HG02571 (cell line): ENCODE data around the gene COMMD8.
A peak's percentile ranks its signal among the peaks of the same experiment; 100 is the strongest.

ENCODE experiments used
- ATAC-seq: cut with Tn5 transposase; IDR thresholded peaks from one replicate; pipeline ENCODE4 v1.9.1; 2021; ENCODE audit warnings: mild to moderate bottlenecking, moderate library complexity; ENCODE audit not compliant: unreplicated experiment

COMMD8 gene

GRCh38 chr4:47473141-47473750 is 9.7 kb upstream of the COMMD8 start:
- no peak for ATAC-seq

- no peak for ATAC-seq
These were observed 8.1 kb upstream of the COMMD8 start for GRCh38 chr4:47471591-47471990.

- no peak for ATAC-seq
These were observed 7.6 kb upstream of the COMMD8 start for GRCh38 chr4:47471064-47471463.

DNA sequence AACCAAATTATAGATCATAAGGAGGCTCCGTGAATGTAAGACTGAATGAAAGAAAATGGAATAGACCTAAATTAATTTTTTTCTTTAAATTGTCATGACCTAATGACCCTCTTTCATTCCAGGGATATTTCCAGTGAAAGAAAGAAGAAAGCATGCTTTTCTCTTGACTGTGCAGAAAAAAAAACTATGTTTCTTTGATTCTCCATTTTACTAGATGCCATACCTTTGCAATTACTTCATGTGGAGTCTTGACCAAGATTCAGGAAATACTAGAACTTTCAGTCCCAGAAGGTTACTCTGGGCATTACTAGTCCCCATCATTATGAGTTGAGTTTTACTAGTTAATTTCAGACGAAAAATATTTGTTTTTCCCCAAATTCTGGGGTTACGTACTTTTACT is 6.4 kb upstream of the COMMD8 start:
- ATAC-seq = no peak

DNA sequence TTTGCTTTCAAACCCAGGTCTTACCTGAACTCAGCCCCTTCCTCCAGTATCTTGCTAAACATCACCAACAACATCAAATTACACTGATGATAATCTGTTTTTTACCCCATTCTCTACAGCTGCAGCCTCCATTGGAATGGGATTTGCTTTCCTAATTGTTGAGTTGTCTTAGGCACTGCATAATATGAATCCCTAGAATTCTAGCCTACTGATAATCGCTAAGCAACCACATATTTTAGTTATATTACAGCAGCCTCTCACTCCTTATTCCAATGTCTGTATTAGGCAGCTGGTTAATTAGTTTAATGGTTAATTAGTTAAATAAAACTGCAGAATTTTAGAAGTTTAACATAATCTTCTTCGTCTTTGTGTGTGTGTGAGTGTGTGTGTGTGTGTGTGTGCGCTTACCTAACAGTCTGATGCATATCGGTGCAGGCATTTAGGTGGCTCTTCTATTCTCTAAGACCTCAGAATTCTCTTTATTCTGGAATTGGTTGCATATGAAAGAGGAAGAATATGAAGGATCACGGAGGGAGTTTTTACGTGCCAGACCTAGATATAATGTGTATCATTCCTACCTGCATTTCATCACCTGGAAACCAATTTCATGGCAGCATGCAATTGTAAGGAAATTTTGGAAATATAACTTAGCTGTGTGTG is 5.3 kb upstream of the COMMD8 start:
- ATAC-seq = no peak

DNA sequence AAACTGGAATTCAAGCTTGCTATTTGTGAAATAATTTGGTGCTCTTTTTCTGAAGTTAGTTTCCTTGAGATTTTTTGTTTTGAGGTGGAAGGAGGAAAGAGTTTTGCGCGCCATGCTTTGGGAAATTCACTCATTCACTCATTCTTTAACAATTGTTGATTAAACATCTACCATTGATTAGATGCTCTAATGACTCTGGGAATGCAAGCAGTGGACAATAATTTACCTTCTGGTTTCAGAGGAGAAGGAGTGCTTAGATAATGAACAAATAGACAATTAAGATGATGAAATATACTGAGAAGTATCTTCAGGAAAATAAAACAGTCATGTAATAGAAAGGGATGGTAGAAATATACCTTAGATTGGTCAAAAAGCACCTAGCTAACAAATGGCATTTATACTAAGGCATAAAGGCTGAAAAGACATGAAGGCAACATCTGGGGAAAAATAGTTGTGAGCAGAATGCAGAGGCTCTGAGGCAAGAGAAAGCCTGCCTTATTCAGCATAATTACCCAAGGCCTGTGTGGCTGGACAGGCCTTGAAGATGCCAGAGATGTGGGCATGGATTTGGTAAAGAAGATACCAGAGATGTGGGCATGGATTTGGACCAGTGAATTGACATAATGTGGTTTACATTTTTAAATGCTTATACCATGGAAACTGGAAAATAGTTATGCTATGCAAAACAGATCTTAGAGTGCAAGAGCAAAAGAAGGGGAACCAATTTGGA is 2.7 kb upstream of the COMMD8 start:
- ATAC-seq = no peak

DNA sequence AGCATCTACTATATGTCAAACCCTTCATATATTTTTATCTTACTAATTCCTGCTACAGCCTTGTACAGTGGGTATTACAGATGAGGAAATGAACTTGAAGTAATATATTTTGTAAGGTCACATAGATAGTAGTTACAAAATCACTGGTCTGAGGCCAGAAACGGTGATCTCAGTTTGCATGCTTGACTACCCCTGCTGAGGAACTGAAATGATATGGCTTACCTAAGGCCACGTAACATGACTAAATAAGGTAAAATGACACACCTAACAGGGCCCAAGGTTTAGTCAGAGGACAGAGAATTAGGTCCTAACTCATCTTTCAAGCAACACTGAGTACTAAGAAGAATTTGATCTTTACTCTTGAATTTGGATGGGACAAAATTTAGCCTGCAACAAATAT is 1.5 kb upstream of the COMMD8 start:
- ATAC-seq = no peak

- ATAC-seq = peak; percentile 35
These were observed 685 bp downstream of the COMMD8 start for GRCh38 chr4:47462799-47463234.

DNA sequence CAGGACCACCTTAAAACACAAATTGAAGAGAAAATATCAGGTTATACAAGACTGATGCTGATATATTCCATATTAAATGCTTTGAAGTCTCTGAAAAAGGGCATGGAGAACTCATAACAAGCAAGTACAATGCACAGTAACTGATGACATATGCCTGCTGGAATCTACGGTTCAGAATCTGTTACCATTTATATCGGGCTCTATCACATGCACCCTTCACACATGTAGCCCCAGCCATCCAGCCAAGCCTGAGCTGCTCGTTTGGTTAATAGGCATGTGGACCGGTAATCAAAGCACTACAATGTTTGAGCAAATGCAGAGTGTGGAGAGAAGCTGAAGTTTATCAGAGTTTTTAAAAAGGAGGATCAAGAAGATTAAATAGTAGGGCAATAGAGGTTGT is 11.8 kb downstream of the COMMD8 start:
- ATAC-seq = no peak

DNA sequence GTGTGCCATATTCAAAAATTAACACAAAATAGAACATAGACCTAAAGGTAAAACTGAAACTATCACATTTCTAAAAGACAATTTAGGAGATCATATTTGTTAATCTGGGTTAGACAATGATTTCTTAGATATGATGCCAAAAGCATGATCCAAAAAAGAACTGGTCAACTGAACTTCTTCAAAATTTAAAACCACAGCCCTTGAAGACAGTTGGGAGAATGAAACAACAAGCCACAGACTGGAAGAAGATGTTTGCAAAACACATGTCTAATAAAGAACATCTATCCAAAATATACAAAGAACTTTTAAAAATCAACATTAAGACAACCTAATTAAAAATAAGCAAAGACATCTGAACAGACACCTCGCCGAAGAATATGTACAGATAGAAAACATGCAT is 19.5 kb downstream of the COMMD8 start:
- ATAC-seq = no peak

DNA sequence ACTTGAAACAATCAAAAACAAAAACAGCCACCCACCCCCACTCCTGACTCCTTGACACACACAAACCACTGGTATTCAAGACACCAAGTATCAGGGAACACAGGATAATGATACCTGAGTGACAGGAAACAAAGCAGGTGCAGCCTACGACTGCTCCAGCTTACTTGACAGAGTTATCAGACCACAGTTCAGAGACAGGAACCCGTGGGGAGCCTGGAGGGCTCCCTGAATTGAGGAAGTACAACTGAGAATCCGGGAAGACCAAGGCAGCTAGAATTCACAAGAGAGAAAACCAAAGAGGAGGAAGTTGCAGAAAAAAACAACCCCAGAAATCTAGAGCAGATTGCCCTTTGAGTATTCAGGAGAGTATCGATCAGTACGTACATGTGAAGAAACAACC is 20.5 kb downstream of the COMMD8 start:
- ATAC-seq = no peak

GRCh38 chr4:47434931-47435330 is 28.6 kb downstream of the COMMD8 start:
- ATAC-seq = no peak

GRCh38 chr4:47432749-47433148 is 30.8 kb downstream of the COMMD8 start:
- ATAC-seq = no peak

DNA sequence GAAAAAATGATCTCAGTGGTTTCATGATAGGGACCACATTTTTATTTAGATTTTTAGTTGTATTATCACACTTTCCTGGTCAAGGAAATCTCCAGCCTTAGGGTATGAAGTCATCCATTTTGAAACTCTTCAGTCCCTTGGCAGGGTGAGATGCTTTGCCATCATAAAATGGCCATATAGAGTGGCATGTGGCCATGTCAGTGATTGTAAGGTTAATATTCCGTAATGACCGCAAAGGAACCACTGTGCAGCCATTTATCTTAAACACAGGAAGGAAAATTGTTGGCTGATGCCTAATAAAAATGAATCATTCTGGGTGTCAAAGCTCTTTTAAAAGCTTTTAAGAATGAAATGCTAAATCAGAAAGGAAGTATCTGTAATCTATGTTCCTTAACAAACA is 35.6 kb downstream of the COMMD8 start:
- ATAC-seq = no peak

DNA sequence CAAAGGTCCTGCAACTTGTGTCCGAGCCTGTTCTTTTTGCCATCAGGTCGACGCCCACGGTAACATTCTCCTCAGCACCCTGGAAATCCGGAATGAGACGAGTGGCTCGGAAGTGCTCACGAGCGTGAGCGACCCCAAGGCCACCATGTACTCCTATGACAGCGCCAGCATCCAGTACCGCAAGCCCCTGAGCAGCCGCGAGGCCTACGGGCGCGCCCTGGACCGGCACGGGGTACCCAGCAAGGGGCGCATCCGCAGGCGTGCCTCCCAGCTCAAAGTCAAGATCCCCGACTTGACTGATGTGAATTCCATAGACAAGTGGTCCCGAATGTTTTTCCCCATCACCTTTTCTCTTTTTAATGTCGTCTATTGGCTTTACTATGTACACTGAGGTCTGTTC is 37.9 kb downstream of the COMMD8 start:
- no peak for ATAC-seq

DNA sequence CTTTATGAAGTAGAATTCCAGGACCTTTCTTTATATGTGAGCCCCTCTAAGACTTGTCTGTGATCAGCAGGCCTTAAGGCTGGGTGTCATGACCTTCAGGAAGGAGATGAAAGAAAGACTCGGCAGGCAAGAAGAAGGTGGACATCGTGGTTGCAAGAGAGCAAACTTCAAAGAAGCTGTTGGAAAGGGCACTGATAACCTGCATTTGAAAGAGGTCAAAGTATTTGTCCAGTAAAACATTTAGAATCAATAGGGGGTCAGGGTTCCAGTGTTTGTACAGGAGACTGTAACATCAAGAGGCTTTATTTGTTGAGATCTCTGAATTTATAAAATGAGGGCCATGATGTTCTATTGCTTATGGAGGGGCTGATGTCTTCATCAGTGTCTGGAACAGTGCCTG is 44.2 kb downstream of the COMMD8 start:
- no peak for ATAC-seq

GRCh38 chr4:47418147-47418546 is 45.4 kb downstream of the COMMD8 start:
- no peak for ATAC-seq

- no peak for ATAC-seq
These were observed 47.8 kb downstream of the COMMD8 start for GRCh38 chr4:47415719-47416118.

DNA sequence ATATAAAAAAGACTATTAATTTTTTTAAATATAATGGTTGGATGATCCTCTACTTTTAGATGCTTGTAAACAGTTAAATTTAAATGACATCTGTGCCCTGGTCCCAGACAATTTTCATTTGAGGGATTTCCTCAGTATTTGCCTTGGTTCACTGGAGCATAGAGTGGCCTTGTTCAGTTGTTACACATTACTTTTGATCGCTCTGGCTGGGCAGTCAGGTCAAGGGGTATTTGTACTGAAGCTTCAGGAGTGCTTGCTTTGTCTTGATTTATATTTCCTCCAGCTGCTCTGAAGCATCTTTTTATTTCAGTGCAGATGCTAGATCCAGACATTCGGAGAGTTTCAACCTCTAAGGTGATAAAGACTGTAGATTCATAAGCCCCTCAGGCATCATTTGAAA is 50.0 kb downstream of the COMMD8 start:
- ATAC-seq = no peak

GRCh38 chr4:47410271-47410670 is 53.2 kb downstream of the COMMD8 start:
- no peak for ATAC-seq

GRCh38 chr4:47406408-47406807 is 57.1 kb downstream of the COMMD8 start:
- ATAC-seq = no peak
